ENCODE measurements around the gene OCA2. TPM values are rescaled to one million over a fixed set of nuclear protein-coding genes. Genes with fewer than 3 reads are reported as not detected.

OCA2 gene
- total RNA-seq, 1 experiment from 2014 or later: 0.09 TPM

DNA sequence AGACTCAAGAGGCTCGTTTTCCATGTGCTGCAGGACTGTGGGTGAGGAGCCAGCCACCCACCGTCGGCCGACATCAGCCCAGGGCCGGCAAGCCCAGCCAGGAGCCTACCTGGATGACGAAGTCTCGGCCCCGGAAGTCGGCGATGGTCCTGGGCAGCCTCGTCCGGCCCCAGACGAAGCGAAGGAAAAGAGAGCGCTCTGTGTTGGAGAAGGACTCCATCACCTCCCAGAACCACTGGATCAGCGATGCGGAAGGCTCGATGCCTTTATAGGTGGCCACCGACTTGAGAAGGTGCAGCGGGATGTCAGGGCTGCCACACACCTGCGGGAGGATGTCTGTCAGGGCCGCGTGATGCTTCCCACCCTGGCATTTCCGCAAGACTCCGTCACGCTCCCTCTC, 13.8 kb upstream of the OCA2 start:
- BruUV-seq (replicated peaks): no TSS peak
- no peaks in the 10 kb centered on the region for H3K27me3 ChIP-seq (replicated peaks; ENCODE audit: insufficient read depth, low read depth, low read length, poor library complexity)
- intact Hi-C loops (cut with micrococcal nuclease; ENCODE audit: unreplicated experiment): no loop called here
- DNase-seq (ENCODE audit: low spot score): no peak
- no peaks in the 10 kb centered on the region for H3K4me1 ChIP-seq (ENCODE audit: insufficient read depth, low read length, poor library complexity, severe bottlenecking)
- no peak overlapping the region for H3K4me3 ChIP-seq (ENCODE audit: low read depth, low read length, poor library complexity, severe bottlenecking)
- H3K9me3 ChIP-seq (ENCODE audit: low read depth, low read length, poor library complexity, severe bottlenecking): no peaks in the 10 kb centered on the region
- no peak overlapping the region for H3K27ac ChIP-seq (ENCODE audit: low read depth, low read length, poor library complexity, severe bottlenecking)
- H3K36me3 ChIP-seq (ENCODE audit: insufficient read depth, low read length, poor library complexity, severe bottlenecking): peaks cover 13% of the 10 kb centered on the region
- TF ChIP-seq, protein P1, sequence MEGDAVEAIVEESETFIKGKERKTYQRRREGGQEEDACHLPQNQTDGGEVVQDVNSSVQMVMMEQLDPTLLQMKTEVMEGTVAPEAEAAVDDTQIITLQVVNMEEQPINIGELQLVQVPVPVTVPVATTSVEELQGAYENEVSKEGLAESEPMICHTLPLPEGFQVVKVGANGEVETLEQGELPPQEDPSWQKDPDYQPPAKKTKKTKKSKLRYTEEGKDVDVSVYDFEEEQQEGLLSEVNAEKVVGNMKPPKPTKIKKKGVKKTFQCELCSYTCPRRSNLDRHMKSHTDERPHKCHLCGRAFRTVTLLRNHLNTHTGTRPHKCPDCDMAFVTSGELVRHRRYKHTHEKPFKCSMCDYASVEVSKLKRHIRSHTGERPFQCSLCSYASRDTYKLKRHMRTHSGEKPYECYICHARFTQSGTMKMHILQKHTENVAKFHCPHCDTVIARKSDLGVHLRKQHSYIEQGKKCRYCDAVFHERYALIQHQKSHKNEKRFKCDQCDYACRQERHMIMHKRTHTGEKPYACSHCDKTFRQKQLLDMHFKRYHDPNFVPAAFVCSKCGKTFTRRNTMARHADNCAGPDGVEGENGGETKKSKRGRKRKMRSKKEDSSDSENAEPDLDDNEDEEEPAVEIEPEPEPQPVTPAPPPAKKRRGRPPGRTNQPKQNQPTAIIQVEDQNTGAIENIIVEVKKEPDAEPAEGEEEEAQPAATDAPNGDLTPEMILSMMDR (conservative IDR thresholded peaks at IDR 0.05; ENCODE audit: low read depth, low read length): no peak
- no peak for TF ChIP-seq EZH2 (IDR thresholded peaks at IDR 0.05; ENCODE audit: borderline replicate concordance, low read depth, low read length, poor library complexity, severe bottlenecking)
- ChIA-PET CTCF (no interaction called here), POLR2A (ENCODE audit: low non-redundant PET) (no interaction called here)

DNA sequence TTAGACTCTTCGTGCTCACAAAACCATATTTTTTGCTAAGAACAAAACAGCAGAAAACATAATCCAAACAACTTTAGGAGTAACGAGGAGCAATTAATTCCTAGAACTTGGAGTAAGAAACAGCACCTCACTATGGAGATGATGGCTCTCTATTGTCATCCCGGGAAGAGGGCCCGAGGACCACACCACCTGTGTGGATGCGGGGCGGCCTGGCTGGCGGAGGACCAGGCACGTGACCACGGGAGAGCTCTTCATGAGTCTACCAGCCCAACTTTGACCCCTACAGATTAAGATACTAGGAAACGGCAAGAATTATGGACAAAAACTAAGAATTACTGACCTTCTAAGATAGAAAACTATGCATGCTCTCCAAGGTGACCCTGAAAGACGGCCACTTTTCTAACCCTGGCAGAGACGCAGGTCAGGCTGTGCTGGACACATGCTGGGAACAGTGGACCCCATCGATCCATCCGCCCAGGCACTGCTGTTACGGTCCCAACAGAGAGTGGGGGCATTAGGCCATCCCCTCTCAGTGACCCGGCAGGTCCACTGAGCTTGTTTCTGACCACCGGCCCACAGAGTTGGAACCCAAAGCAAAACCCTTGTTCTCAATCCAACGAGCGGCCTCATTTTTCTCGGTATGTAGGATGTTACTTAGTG, 13.1 kb upstream of the OCA2 start:
- H3K27ac ChIP-seq (ENCODE audit: low read depth, low read length, poor library complexity, severe bottlenecking): no peak overlapping the region
- CTCF ChIA-PET: no interaction called here
- intact Hi-C loops (cut with micrococcal nuclease; ENCODE audit: unreplicated experiment): no loop called here
- TF ChIP-seq EZH2 (IDR thresholded peaks at IDR 0.05; ENCODE audit: borderline replicate concordance, low read depth, low read length, poor library complexity, severe bottlenecking): no peak
- TF ChIP-seq, protein P1 (conservative IDR thresholded peaks at IDR 0.05; ENCODE audit: low read depth, low read length): no peak
- peaks cover 11% of the 10 kb centered on the region for H3K36me3 ChIP-seq (ENCODE audit: insufficient read depth, low read length, poor library complexity, severe bottlenecking)
- H3K4me1 ChIP-seq (ENCODE audit: insufficient read depth, low read length, poor library complexity, severe bottlenecking): peaks cover 3% of the 10 kb centered on the region
- BruUV-seq (replicated peaks): no TSS peak
- no peaks in the 10 kb centered on the region for H3K9me3 ChIP-seq (ENCODE audit: low read depth, low read length, poor library complexity, severe bottlenecking)
- DNase-seq (ENCODE audit: low spot score): no peak
- POLR2A ChIA-PET (ENCODE audit: low non-redundant PET): no interaction called here
- H3K27me3 ChIP-seq (replicated peaks; ENCODE audit: insufficient read depth, low read depth, low read length, poor library complexity): no peaks in the 10 kb centered on the region
- no peak overlapping the region for H3K4me3 ChIP-seq (ENCODE audit: low read depth, low read length, poor library complexity, severe bottlenecking)

DNA sequence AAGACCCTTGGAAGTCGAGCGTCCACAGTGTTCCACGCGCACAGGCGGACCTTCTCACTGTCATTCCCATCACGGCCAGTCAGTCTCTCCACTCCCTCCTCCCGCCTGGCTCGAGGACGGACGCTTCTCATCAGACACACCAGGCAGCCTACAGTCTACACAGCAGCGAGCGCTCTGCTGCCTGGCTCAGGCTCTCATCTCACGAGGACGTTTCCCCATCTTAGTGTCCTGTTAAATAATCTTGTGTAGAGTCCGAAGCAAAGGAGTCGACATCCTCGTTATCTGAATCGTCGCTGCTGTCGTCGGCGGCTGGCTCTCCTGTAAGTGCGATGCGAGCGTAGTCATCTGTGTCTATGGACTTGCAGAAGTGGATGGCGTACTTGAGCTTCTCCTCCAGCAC, 12.4 kb upstream of the OCA2 start:
- peaks cover 8% of the 10 kb centered on the region for H3K4me1 ChIP-seq (ENCODE audit: insufficient read depth, low read length, poor library complexity, severe bottlenecking)
- DNase-seq (ENCODE audit: low spot score): no peak
- intact Hi-C loops (cut with micrococcal nuclease; ENCODE audit: unreplicated experiment): no loop called here
- H3K4me3 ChIP-seq (ENCODE audit: low read depth, low read length, poor library complexity, severe bottlenecking): no peak overlapping the region
- H3K9me3 ChIP-seq (ENCODE audit: low read depth, low read length, poor library complexity, severe bottlenecking): no peaks in the 10 kb centered on the region
- no peak for TF ChIP-seq EZH2 (IDR thresholded peaks at IDR 0.05; ENCODE audit: borderline replicate concordance, low read depth, low read length, poor library complexity, severe bottlenecking)
- TF ChIP-seq, protein P1 (conservative IDR thresholded peaks at IDR 0.05; ENCODE audit: low read depth, low read length): no peak
- no peak overlapping the region for H3K27ac ChIP-seq (ENCODE audit: low read depth, low read length, poor library complexity, severe bottlenecking)
- no peaks in the 10 kb centered on the region for H3K27me3 ChIP-seq (replicated peaks; ENCODE audit: insufficient read depth, low read depth, low read length, poor library complexity)
- BruUV-seq (replicated peaks): TSS peak; percentile 87
- H3K36me3 ChIP-seq (ENCODE audit: insufficient read depth, low read length, poor library complexity, severe bottlenecking): peaks cover 11% of the 10 kb centered on the region
- POLR2A ChIA-PET (ENCODE audit: low non-redundant PET): no interaction called here
- CTCF ChIA-PET: no interaction called here
